IPS-11a (cell line): Measurements from ENCODE around the gene SOX2.

Source experiments
- H3K4me3 ChIP-seq: one replicate; pipeline ENCODE4 v1.5.1; 2013; ENCODE audit warnings: low read depth, low read length, control low read depth

The SOX2 gene

DNA sequence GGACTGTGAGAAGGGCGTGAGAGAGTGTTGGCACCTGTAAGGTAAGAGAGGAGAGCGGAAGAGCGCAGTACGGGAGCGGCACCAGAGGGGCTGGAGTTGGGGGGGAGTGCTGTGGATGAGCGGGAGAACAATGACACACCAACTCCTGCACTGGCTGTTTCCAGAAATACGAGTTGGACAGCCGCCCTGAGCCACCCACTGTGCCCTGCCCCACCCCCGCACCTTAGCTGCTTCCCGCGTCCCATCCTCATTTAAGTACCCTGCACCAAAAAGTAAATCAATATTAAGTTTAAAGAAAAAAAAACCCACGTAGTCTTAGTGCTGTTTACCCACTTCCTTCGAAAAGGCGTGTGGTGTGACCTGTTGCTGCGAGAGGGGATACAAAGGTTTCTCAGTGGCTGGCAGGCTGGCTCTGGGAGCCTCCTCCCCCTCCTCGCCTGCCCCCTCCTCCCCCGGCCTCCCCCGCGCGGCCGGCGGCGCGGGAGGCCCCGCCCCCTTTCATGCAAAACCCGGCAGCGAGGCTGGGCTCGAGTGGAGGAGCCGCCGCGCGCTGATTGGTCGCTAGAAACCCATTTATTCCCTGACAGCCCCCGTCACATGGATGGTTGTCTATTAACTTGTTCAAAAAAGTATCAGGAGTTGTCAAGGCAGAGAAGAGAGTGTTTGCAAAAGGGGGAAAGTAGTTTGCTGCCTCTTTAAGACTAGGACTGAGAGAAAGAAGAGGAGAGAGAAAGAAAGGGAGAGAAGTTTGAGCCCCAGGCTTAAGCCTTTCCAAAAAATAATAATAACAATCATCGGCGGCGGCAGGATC, at the start of gene SOX2:
TSS of gene SOX2 (plus strand) at position 601 of the 811 bp plus-strand sequence. CDS start 436 bp downstream, outside the sequence.
- H3K4me3 ChIP-seq, result peak within 1 kb of the TSS; percentile 84

DNA sequence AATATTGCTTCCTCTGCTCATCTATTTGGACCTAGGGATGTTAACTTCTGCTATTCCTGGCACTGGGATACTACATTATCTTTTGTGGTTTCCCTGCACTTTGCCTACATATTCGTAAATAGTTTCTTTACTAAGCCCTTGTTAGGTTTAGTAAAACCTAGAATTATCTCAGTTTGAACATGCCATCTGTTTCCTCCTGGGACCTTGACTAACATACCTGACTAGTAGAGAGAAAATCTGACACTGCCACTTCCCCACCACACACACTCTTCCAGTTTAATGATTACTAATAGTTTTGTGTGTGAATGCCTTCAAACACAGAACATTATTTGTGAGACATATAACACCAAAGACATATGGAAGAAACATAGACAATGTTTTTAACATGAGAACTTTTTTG, 28.2 kb upstream of the SOX2 start:
- no peak overlapping the region for H3K4me3 ChIP-seq

DNA sequence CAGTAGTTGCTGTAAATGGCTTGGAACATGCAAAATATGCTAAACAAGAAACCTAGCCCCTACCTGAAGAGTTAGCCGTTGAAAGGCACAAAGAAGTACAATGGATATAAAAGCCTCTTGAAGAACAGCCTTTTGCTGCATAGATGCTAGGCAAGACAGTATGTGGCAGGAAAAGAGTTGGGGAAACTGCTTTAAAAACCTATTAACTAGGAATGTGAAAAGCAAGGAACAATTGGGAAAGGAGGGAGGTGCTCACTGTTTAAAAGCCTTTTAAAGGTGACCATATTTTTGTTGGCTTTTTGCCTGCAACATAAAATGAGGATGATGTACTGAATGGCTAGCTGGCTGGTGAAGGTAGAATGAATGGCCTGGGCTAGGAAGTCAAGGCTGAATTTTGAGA, 24.5 kb upstream of the SOX2 start:
- no peak overlapping the region for H3K4me3 ChIP-seq

DNA sequence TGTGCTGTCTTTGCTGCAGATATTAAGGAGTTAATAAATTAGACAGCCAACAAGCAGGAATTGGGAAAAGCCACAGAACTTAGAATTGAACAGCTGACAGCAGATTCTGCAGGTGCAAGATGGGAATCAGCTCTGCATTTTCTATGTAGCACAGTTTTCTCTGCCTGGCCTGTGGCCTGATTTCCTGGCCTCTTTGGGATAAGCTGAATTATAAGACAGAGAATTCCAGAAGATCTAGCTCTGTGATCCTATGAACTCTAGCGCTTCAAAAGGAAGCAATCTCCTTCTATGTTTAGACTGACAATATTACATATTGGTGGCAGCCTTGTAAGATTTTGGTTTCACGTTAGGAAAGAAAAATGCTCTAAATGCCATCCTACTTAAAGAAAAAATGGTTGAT, 24.0 kb upstream of the SOX2 start:
- no peak overlapping the region for H3K4me3 ChIP-seq

DNA sequence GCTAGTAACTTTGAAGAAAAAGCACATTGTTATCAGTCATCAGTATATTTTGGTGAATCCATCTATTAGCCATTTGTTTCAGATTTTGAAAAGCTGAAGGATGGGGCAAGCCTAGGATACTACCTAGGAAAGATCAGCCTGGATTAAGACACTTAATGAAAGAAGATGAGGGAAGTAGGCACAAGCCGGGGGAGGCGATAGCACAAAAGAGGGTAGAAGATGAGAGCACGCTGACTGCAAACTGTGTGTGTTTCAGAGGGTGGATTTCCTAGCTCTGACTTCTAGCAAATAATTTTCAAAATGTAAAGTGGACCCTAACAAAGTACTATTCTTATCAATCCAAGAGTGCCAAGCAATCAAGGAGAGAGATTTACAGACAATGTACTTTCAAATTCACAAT, 22.2 kb upstream of the SOX2 start:
- H3K4me3 ChIP-seq, result no peak overlapping the region

DNA sequence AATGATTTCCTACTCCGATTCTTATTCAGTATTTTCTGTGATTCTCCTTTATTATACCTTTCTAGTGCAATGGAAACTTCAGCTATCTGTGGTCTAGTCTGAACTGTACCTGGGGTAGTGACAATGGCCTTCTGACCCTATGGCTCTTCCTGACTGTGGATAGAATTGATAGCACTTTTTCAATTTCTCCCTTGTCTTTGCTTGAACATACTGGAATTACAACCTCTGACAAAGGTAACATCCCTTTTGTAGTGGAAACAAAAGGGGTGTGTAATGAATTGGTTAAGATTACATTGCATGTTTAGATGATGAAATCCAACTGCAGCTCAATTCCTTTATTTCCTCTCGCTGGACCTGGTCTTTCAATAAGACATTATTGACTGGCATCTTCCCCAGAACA, 21.0 kb upstream of the SOX2 start:
- no peak overlapping the region for H3K4me3 ChIP-seq

DNA sequence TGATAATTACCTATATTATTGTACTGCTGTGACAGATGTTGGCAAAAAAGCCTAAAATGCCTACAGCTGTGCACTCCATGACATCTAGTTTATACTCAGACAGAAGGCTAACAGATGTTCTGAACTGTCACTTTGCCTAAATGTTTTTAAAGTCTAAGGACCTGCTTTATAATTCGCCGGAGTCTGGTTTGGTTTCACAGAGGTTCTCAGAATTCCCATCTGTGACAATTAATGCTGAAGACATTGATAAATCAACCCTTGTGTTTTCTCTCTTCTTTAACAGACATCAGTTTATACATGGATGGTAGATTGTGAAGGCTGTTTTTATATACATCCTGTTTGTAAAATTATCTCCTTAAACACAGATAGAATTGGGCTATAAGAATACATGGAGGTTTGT, 19.8 kb upstream of the SOX2 start:
- H3K4me3 ChIP-seq, result no peak overlapping the region

DNA sequence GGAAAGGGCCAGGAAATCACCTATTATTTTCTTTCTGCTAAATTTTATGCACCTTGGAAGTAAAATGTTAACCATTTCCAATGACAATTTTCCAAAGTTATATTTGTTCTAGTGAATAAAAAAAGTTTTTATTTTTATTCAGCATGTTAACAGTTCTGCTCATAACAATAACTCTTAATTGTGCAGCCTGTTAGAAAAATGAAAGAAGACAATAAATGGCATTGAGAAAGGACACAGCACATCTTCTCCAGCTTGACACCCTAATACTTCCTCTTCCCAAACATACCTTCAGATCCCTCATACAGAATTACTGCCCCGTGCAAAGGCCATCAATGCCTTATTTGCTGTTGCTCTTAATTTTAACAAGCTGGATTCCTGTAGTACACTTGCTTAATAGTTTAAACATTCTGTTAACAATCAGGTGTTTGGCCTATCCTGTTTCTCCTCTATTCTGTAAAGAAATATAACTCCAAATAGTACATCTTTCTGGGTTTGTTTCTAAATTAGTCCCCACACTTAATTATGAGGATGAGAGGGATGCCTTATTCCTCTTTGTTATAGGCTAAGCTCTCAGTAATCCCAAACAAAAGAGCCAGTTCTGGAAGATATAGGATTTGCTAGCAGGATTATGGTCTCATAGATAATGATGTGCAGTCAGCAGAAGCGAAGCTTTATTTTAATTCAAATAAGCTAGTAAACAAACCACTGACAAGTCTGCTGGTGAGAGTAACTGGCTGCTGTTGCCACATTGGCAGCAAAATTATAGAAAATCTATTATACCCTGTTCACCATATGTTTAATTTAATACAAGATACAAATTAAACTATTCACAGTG, 19.2 kb upstream of the SOX2 start:
- H3K4me3 ChIP-seq, result no peak overlapping the region

DNA sequence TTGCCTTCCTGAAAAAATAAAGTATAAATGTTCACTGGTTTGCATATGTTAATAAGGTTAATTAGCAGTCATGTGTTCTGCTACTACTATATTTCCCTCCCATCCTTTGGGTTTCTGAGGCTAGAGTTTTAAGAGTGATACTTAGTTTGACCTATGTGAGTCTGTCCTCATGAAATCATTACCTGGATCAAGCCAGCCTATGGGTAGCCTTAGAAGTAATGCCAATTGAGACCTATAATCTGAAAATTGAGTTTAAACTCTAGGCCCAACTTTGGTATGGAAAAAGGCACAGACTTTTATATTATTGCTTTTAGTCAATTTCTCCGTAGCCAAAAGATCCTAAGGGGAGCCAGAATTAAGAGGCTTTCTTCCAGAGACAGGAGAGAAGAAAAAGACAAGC, 18.4 kb upstream of the SOX2 start:
- H3K4me3 ChIP-seq, result no peak overlapping the region

DNA sequence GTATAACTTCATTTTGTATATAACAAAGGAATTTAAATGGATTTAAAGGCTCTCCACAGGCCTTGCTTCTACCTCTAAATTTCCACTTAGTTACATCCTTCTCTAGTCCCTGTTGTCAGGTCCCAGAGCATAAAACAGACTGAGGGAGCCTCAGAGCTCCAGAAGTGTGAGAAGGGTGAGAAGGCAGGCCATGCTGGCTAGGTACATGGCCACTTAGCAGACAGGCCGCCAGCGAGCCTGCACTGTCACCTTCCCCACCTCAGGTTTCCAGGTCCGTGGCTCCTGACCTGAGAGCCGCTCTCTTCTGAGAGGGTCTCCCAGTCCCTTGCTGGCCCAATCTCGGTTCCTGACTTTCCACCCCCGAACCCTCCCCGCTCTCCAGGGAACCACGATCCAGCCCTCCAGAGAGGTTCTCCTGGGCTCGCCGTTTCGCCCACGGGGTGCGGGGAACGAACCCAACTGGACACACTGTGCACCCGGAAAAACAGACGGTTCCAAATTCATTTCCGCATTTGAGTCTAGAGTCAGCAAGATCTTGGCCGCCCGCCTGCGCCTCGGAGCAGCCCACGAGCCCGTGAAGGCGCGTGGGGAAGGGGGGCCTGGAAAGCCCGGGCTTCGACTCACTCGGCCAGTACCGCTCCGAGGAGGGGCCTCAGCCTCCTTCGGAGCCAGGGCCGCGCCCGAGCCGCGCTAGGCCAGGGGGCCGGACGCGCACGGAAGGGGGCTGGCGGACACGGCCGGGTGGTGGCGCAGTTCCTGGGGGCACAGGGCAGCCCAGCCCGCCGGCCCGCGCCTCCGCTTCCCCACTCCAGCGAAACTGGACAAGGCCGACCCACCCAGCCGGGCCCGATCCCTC, 16.7 kb upstream of the SOX2 start:
- H3K4me3 ChIP-seq, result peak overlapping the region; percentile 46

DNA sequence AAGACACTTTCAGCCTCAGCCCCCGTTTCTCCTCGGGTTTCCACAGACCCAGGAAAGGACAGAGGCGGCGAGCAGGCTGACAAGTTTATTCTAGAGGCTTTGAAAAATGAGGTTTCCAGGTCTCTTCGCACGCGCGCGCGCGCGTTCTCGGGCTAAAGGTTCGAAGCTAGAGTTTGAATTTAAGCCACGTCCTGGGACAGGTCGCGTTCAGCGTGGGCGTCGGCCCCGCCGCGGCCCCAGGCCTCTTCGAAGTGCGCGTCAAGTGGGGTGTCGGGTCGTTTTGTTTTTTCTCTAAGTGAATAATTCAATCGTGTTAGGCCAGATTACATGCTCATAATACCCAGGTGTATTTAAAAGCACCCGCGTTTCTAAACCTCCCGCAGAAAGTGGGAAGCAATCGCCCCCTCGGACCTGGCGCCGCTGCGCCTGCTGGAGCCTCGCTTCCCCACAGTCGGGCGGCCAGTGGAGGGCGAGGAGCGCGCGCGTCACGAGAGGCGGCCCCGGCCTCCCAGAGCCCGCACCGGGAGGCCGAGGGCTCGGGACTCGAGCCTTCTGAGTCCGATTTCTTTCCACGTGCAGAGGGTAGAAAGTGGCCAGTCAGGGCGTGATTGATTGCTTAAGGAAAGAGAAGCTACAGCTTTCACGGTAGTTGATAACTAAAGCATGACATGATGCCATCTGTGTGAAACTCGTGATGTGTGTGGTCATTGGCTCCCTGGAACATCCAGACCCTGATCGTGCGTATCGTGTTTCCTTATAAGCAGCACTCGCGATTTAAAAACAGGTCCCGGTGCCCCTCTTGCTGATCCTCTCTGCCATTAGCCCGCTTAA, 15.8 kb upstream of the SOX2 start:
- H3K4me3 ChIP-seq, result peak overlapping the region; percentile 46

DNA sequence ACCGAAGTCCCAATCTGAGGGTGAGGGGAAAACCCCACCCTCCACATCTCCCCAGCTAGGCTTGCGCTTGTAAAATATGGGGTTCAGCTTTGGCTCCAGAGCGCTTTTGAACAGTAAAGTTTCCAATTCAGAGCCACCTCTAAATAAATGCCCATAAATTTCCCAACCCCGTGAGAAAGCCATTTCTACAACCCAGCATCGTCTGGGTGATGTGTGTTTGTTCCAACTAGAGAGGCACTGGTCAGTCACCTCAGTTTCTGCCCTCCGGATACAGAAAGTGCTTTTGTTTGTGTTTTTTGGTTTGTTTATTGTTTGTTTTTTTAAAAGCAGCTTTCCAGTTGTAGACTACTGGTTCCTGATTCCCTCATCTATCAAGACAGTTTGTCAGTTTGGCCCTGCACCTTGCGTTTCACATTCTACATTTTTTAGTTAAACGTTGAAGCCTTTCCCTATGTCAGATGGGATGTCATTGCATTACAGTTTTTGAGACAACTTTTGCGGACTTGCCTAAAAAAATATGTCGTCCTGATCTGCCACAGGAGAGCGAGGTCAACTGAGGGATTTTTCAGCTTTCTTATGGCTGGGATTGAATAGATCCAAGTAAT, 15.0 kb upstream of the SOX2 start:
- H3K4me3 ChIP-seq, result no peak overlapping the region

DNA sequence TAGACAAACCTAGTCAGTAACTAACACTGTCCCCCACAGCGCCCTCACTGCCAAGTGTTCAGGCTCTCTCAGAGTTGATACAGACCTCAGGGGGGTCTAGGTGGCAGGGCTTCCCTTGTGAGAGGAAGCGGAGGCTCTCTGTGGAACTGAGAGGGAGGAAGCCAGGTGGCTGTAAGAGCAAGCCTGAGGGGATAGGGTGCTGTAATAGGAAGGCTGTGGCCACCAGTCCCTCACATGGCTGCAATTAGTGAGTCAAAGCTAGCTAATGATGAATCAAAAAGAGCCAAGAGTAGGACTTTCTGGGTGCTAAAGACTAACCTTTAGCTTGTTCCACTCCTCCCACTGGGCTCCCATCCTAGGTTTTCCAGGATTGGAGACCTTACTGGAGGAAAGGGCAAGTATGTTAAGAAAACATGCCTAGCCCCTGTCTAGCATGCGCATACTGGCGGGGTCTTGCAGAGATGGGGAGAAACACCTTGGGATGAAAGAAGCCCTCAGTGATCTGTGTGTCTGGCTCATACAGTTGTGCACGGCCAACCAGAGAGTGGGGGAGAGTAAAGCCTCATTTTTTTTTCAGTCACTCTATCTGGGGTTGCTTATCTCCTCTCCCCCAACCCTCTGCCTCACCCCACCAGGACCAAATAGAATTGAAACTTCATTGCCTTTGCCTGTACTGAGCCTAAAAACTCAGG, 13.3 kb upstream of the SOX2 start:
- no peak overlapping the region for H3K4me3 ChIP-seq

DNA sequence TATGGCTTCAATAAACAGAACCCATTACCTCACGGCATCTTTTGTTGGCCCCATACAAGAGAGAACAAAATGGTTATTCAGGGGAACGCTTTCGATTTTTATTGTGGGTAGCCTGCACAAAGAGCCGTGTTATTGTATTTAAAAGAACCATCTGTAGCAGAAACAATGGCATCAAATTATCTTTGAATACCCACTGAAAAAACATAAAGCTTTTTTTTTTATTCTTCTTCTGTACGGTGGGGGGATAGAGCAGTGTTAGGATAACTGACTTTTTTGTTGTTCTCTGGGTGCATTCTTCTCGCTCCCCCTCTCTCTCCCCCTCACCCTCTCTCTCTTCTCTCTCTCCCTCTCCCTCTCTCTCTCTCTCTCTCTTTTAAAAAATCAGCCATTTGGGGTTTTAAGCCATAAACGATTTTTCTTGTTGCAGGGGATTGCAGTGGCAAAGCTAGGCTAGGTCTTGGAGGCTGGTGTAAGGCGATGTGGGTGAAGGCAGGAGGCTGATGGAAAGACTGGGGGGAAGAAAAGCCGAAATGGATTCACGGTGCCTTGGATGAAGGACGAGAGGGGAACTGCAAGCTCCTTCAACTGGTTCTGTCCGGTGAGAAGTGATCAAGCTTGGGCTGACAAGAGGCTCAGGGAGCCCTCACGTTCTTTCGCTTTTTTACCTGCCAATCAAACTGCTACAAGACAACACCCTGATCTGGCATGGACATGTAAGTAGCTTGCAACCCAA, 12.4 kb upstream of the SOX2 start:
- no peak overlapping the region for H3K4me3 ChIP-seq

DNA sequence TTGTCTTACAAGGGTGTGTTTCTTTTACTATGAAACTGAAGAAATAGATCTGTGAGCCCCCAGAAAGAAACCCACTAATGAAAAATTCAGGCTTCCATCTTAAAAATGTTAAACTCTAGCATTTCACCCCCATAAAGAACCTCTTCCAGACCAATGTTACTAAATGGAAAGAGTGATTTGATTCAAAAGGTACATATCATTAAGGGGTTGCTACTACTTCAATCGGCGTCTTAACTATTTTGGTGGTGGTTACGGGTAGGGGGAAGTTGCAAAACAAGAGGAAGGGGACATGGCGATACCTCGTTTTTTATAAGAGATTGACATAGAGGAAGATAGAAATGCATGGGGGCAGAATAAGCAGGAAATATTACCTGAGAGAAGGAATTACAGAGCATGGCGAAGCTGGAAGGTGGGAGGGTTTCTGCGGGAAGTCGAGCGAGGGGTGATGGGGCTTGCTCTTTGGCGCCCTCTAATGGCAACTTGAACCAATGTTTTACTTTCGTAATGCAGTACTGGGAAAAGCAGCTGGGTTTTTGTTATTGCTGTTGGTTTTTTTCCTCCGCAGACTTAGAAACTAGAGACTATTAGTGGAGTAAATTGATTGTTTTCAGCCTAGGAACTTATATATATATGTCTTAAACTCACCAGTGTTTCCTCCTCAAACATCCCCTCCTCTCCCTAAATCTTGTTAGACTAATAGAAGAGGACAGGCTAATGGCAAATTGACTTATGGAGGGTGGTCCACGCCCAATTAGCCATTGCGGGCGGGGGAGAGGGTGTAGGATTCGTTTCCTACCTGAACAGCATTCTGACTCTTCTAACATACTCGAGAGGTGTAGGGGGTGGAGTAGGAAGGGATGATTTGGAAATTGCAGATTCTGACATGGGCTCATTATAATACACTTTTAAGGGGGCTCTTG, 11.3 kb upstream of the SOX2 start:
- H3K4me3 ChIP-seq, result peak overlapping the region; percentile 34

DNA sequence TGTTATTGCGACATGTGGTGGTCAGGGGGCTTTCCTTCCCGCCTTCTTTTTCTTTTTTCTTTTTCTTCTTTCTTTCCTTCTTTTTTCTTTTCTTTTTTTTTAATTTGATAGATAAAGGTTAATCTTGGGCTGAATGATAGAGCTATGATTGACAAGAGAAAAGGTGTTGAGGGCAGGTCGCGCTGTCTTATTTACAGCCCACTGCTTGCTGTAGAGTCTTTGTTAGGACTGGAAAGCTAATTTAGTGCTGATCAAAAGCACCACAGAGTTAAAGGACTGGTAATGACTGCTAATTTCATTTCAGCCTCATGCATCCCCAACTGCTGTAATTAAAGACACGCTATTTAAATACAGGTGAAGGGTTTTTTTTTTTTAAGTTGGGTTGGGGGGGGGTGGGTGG, 10.6 kb upstream of the SOX2 start:
- no peak overlapping the region for H3K4me3 ChIP-seq

DNA sequence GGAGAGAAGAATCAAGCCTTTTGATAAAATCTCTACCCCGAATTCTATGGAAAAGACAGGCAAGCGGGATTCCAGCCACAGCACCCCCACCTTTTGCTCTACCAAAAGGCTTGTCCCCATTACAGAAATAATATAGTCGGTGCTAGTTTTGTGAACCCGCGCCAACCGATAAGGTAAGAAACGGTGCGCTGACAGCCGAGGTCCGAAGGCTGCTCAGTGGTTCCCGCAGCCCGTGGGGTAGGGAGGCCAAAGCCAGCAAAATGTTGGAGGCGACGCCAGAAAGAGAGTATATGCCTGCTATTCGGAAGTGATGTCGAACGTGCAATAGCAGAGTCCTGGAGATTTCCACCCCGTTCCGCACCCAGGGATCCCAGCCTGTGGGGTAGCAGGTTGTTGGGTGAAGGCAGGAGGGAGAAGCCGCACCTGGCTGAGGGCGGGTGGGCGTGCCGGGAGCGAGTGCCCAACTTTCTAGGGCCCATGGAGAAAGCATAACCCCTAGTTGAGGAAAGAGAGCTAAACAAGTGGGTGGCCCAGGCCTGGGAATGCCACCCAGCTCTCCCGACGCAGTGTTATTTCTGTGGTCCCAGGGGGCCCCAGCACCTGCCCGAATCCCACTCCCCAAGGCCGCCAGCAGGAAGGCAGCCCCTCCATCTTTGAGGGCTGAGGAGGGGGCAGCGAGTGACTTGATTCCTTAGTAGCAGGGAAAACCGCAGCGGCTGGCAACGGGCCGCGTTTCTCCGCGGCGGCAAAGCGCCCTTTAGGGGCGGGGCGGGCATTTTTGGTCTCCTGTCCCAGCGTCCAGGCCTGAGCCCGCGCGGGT, 7.9 kb upstream of the SOX2 start:
- H3K4me3 ChIP-seq, result peak overlapping the region; percentile 17
